ENCODE measurements around the gene ADAMTS4.

GRCh38 chr1:161222175-161223019, 23.5 kb upstream of the ADAMTS4 start:
- TF ChIP-seq CTCF (IDR thresholded peaks at IDR 0.05; ENCODE audit: low read depth, low read length, poor library complexity, severe bottlenecking) (no peak), EZH2phosphoT487 (IDR thresholded peaks at IDR 0.05; ENCODE audit: borderline replicate concordance, low read length) (no peak)

Measured in DOHH2 (cell line).